ENCODE measurements around the gene LYPD5. TPM values are rescaled to one million over a fixed set of nuclear protein-coding genes. Genes with fewer than 3 reads are reported as not detected.

Gene LYPD5
- total and polyA plus RNA-seq, 2 of the 13 experiments (the other 11 are each of a cell fraction or from before 2014, with no cell fraction given) = not detected

DNA sequence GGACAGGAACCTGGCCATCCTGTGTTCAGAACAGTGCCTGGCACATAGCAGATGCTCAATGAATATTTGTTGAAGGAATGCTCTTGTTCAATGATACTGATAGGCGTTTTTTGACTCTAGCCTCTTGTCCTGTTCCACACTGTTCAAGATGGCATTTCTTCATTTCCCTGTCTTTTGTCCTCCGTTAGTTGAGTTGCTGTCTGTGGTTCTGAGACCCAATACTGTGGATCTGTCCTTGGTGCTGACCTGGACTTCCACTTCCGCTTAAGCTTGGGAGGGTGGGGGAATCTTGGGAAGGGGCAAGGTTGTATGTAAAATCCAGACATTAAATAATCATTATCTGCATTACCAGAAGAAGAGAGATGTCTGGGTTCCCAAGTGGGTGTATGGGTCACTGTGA lies 13.2 kb downstream of the LYPD5 start (continued):
- TF ChIP-seq, protein P1, sequence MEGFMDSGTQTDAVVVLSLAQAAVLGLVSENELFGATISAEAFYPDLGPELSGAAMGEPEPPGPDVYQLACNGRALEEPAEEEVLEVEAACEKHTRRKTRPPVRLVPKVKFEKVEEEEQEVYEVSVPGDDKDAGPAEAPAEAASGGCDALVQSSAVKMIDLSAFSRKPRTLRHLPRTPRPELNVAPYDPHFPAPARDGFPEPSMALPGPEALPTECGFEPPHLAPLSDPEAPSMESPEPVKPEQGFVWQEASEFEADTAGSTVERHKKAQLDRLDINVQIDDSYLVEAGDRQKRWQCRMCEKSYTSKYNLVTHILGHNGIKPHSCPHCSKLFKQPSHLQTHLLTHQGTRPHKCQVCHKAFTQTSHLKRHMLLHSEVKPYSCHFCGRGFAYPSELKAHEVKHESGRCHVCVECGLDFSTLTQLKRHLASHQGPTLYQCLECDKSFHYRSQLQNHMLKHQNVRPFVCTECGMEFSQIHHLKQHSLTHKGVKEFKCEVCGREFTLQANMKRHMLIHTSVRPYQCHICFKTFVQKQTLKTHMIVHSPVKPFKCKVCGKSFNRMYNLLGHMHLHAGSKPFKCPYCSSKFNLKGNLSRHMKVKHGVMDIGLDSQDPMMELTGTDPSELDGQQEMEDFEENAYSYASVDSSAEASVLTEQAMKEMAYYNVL (CRISPR knock-in tag; IDR thresholded peaks at IDR 0.05; ENCODE audit: borderline replicate concordance) = no peak
- 0 out of 2 replicates have a peak, but pooled peaks have one; percentile 45 for TF ChIP-seq NKX3-1 (CRISPR knock-in tag; IDR thresholded peaks at IDR 0.05)
- TF ChIP-seq ZNF782 (CRISPR knock-in tag; IDR thresholded peaks at IDR 0.05; ENCODE audit: borderline replicate concordance) = no peak
- TF ChIP-seq HMGA1 (CRISPR knock-in tag; conservative IDR thresholded peaks at IDR 0.05) = no peak
- TF ChIP-seq, protein P2, sequence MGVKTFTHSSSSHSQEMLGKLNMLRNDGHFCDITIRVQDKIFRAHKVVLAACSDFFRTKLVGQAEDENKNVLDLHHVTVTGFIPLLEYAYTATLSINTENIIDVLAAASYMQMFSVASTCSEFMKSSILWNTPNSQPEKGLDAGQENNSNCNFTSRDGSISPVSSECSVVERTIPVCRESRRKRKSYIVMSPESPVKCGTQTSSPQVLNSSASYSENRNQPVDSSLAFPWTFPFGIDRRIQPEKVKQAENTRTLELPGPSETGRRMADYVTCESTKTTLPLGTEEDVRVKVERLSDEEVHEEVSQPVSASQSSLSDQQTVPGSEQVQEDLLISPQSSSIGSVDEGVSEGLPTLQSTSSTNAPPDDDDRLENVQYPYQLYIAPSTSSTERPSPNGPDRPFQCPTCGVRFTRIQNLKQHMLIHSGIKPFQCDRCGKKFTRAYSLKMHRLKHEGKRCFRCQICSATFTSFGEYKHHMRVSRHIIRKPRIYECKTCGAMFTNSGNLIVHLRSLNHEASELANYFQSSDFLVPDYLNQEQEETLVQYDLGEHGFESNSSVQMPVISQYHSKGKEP (CRISPR knock-in tag; IDR thresholded peaks at IDR 0.05) = peak; percentile 95; the same call in 1 of the 2 replicates
- TF ChIP-seq ZNF296 (CRISPR knock-in tag; conservative IDR thresholded peaks at IDR 0.05) = 0 out of 2 replicates have a peak, but pooled peaks have one; percentile 50
- TF ChIP-seq TEAD2 (CRISPR knock-in tag; IDR thresholded peaks at IDR 0.05) = 0 out of 2 replicates have a peak, but pooled peaks have one; percentile 62
- TF ChIP-seq THRA (CRISPR knock-in tag; IDR thresholded peaks at IDR 0.05; ENCODE audit: borderline replicate concordance) = peak; percentile 48; the same call in 1 of the 2 replicates
- no peak for TF ChIP-seq GABPA (IDR thresholded peaks at IDR 0.05; ENCODE audit: low read depth, low read length)
- TF ChIP-seq GABPA (CRISPR knock-in tag; IDR thresholded peaks at IDR 0.05; ENCODE audit: low read depth) = peak; percentile 31; the same call in 1 of the 2 replicates
- TF ChIP-seq ZBTB49 (CRISPR knock-in tag; IDR thresholded peaks at IDR 0.05; ENCODE audit: borderline replicate concordance) = peak; percentile 96; the same call in 1 of the 2 replicates
- TF ChIP-seq TSC22D2 (CRISPR knock-in tag; IDR thresholded peaks at IDR 0.05; ENCODE audit: borderline replicate concordance) = peak; percentile 97
- TF ChIP-seq NFKBIZ (CRISPR knock-in tag; IDR thresholded peaks at IDR 0.05) = 0 out of 2 replicates have a peak, but pooled peaks have one; percentile 87
- peak; percentile 57 for TF ChIP-seq RARA (CRISPR knock-in tag; IDR thresholded peaks at IDR 0.05)
- TF ChIP-seq WIZ (CRISPR knock-in tag; IDR thresholded peaks at IDR 0.05) = peak; percentile 40; the same call in 1 of the 2 replicates
- TF ChIP-seq, protein P3, sequence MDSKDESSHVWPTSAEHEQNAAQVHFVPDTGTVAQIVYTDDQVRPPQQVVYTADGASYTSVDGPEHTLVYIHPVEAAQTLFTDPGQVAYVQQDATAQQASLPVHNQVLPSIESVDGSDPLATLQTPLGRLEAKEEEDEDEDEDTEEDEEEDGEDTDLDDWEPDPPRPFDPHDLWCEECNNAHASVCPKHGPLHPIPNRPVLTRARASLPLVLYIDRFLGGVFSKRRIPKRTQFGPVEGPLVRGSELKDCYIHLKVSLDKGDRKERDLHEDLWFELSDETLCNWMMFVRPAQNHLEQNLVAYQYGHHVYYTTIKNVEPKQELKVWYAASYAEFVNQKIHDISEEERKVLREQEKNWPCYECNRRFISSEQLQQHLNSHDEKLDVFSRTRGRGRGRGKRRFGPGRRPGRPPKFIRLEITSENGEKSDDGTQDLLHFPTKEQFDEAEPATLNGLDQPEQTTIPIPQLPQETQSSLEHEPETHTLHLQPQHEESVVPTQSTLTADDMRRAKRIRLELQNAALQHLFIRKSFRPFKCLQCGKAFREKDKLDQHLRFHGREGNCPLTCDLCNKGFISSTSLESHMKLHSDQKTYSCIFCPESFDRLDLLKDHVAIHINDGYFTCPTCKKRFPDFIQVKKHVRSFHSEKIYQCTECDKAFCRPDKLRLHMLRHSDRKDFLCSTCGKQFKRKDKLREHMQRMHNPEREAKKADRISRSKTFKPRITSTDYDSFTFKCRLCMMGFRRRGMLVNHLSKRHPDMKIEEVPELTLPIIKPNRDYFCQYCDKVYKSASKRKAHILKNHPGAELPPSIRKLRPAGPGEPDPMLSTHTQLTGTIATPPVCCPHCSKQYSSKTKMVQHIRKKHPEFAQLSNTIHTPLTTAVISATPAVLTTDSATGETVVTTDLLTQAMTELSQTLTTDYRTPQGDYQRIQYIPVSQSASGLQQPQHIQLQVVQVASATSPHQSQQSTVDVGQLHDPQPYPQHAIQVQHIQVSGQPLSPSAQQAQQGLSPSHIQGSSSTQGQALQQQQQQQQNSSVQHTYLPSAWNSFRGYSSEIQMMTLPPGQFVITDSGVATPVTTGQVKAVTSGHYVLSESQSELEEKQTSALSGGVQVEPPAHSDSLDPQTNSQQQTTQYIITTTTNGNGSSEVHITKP (CRISPR knock-in tag; IDR thresholded peaks at IDR 0.05; ENCODE audit: low read depth) = peak; percentile 43; the same call in 1 of the 2 replicates
- no peak for TF ChIP-seq EED (CRISPR knock-in tag; IDR thresholded peaks at IDR 0.05)
- no peak for TF ChIP-seq ZNF567 (CRISPR knock-in tag; IDR thresholded peaks at IDR 0.05; ENCODE audit: borderline replicate concordance)
- TF ChIP-seq THAP11 (CRISPR knock-in tag; IDR thresholded peaks at IDR 0.05) = 0 out of 2 replicates have a peak, but pooled peaks have one; percentile 28

Measured in HepG2 (cell line).